HG02623 (cell line): ENCODE results near the gene ADCY3.
"Not testable (repeated sequence)": the region's sequence is repeated elsewhere in the genome, so short reads cannot be mapped to it uniquely, and the experiment has no call there.

Source experiments
- ATAC-seq: cut with Tn5 transposase; IDR thresholded peaks from one replicate; pipeline ENCODE4 v1.9.1; 2021; ENCODE audit warnings: moderate library complexity; ENCODE audit not compliant: unreplicated experiment

ADCY3 gene

GRCh38 chr2:24816884-24817283, 103.2 kb downstream of the ADCY3 start:
- no peak for ATAC-seq

- ATAC-seq, result no peak
These were observed 103.6 kb downstream of the ADCY3 start for GRCh38 chr2:24816404-24816803.

DNA sequence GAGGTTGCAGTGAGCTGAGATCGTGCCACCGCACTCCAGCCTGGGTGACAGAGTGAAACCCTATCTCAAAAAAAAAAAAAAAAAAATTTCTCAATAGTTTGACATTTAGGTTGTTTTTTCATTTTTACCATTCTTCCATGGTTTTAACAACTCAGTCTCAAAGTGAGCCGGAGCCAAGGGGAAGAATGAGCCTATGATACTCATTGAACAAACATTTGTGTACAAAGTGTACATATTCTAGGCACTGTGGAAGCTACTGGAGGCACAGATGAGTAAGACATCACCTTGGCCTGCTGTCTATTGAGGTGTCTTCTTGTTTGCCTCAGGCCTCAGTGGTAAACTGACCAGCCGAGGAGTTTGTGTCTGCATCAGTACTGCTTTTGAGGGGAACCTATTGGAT, 104.9 kb downstream of the ADCY3 start:
- no peak for ATAC-seq

DNA sequence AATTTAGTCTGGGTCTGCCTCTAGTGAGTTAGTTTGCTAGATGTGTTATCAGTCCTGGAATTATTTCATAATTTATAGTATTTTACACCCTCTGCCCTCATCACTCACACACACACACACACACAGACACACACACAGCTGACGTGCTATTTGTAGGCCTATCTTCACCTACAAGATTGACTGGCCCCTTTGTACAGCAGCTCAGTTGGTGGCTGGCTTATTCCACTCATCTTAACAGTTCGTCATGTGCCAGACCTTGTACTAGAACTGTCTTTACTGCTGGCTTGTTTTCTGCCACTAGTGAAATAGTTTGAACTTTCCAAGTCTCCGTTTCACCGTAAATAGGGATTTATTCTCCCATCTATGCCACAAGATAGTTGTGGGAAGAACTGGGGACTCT, 105.5 kb downstream of the ADCY3 start:
- no peak for ATAC-seq

DNA sequence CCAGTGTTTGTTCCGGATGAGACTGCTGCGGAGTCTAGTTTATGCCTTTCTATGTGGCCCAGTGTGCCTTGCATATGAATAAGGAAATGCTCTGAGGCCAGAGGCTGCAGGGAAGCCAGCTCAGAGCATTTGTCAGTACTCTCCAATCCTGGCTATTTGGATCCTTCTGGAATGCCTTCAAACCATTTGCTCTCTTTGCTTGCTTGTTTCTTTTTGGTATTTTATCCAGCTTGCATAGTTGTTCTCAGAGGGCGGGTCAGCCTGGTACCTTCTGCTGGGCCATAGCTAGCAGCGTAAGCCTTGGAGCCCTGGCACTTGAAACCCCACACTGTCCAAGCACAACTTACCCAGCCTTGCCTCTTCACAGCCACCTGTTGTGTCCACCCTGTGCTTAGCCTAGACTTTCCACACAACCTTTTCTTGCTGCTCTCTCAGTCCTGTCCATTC, 106.3 kb downstream of the ADCY3 start:
- ATAC-seq, result no peak

DNA sequence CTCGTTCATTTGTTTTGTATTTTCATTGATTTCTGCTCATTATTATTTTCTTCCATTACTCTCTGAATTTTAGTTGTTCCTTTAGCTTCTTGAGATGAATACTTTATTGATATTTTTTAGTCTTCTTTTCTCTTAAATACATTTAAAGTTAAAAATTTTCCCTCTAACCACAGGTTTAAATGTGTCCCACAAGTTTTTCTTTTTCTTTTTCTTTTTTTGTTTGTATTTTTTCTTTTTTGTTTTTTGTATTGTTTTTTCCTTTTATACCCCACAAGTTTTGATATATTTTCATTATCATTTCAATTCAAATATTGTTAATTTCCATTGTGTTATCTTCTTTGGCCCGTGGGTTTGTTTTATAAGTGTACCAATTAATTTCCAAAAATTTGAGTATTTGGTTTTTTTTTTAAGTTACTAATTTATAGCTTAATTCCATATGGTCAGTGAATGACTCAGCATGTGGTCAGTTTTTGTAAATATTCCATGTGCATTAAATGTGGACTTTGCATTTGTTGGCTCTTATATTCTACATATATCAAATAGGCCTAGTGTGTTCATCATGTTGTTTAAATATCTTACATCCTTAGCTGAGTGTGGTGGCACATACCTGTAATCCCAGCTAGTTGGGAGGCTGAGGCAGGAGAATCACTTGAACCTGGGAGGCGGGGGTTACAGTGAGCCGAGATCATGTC, 110.6 kb downstream of the ADCY3 start:
- no peak for ATAC-seq

- no peak for ATAC-seq
These were observed 113.4 kb downstream of the ADCY3 start for GRCh38 chr2:24806661-24807036.

DNA sequence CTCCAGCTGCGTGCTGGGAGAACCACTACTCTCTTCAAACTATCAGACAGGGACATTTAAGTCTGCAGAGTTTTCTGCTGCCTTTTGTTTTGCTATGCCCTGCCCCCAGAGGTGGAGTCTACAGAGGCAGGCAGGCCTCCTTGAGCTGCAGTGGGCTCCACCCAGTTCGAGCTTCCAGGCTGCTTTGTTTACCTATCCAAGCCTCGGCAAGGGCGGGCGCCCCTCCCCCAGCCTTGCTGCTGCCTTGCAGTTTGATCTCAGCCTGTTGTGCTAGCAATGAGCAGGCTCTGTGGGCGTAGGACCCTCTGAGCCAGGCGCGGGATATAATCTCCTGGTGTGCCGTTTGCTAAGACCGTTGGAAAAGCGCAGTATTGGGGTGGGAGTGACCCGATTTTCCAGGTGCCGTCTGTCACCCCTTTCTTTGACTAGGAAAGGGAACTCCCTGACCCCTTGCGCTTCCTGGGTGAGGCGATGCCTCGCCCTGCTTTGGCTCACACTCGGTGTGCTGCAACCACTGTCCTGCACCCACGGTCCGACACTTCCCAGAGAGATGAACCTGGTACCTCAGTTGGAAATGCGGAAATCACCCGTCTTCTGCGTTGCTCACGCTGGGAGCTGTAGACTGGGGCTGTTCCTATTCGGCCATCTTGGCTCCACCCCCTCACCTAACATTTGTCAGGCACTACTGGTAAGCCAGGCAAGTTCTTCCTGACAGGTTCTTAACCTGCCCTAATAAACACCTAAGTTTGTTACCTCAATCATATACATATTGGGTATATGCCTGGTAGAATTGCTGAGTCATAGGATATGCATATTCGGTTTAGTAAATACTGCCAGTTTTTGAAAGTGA, 114.0 kb downstream of the ADCY3 start:
- not testable (repeated sequence) for ATAC-seq

- not testable (repeated sequence) for ATAC-seq
These were observed 119.5 kb downstream of the ADCY3 start for GRCh38 chr2:24800487-24800886.

- no peak for ATAC-seq
These were observed 122.4 kb downstream of the ADCY3 start for GRCh38 chr2:24797644-24798043.

DNA sequence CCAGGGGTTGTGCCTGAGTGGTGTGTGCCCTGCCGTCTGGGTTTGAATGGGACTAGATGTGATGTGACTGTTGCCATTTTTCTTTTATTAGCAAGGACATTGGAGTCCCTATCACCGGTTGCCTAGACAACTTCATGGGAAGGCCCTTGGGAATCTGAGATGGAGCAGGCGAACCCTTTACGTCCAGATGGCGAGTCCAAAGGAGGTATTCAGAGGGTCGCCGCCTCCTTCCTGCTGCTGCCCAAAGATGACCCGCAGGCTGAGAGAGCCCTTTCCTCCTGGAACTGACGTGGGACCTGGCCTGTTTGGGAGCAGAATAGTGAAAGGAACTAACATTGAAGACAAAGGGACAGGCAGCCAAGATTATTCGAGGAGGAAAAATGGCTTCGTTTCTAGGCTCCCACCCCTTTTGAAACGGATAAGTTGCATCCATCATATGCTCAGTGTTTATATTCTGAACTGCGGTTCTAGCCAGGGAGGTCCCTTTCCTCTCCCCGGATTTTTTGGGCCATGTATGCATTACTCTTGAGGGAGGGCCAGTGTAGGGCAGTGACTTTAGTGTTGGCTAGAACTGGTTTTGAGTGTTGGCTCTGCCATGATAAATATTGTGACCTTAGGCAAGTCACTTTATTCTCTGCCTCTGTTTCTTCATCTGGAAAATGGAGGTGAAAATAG, 126.1 kb downstream of the ADCY3 start:
- no peak for ATAC-seq

DNA sequence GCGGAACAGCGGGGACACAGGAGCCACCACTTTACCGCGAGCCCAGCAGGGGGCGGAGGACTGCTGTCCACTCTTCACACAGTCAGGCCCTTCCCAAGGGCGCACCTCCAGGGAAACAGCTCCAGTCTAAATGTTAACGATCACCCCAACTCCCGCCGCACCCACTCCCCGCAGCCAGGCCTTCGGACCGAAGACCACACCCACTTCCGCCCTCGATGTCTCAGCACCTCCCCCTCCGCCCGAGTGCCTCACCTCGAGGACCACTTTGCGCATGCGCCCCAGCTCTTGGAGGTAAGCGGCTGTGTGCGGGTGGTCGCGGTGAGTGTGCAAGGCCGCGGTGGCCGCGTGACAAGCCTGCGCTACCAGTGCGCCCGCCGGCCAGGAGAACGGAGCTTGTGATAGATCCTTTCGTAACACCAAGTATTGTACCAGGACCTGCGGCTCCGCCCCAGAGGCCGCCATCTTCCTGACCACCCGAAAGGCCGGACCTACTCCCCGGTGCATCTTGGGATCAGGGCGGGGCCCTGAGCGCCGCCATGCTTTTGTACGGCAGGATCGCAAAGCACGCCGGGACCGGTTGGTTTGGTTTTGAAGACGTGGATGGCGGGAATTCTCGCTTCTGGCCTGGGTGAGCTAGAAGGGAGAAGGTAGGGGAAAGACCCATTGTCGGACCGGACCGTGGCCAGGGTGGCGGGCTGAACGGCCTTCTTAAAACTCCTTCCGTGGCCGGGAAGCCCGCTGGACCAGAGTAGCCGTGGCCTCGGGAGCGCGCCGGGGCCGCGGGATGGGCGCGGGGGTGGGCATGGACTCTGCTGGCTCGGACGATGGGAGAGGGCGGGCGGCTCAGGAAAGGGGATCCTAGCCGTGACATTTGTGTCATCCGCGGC, 126.9 kb downstream of the ADCY3 start, which contains the start of the genes CENPO and PTRHD1:
CENPO (plus strand) TSS at position 552 of the 887 bp plus-strand sequence. CDS start 495 bp downstream, outside the sequence.
PTRHD1 (minus strand) TSS at position 518 of the 887 bp plus-strand sequence; CDS start at position 504, 14 bp downstream.
- ATAC-seq, result peak; percentile 90

DNA sequence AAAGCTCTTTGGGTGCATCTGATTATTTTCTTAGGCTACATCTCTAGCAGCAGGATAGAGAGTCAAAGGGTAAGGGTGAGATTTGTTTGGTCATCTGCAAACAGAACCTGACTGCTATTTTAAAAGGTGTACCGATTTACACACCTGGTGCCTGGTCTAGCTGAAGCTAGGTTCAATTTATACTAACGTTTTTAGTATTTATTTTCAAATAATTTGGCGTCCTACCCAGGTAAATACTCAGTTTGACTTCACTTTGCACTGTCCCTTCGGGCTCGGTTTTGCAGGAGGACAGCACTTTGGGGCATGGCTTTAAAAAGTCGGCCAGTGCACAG, 127.5 kb downstream of the ADCY3 start:
- ATAC-seq, result no peak

- ATAC-seq, result no peak
These were observed 128.6 kb downstream of the ADCY3 start for GRCh38 chr2:24791452-24791851.

- no peak for ATAC-seq
These were observed 131.2 kb downstream of the ADCY3 start for GRCh38 chr2:24788816-24789215.

- no peak for ATAC-seq
These were observed 132.5 kb downstream of the ADCY3 start for GRCh38 chr2:24787532-24787931.

DNA sequence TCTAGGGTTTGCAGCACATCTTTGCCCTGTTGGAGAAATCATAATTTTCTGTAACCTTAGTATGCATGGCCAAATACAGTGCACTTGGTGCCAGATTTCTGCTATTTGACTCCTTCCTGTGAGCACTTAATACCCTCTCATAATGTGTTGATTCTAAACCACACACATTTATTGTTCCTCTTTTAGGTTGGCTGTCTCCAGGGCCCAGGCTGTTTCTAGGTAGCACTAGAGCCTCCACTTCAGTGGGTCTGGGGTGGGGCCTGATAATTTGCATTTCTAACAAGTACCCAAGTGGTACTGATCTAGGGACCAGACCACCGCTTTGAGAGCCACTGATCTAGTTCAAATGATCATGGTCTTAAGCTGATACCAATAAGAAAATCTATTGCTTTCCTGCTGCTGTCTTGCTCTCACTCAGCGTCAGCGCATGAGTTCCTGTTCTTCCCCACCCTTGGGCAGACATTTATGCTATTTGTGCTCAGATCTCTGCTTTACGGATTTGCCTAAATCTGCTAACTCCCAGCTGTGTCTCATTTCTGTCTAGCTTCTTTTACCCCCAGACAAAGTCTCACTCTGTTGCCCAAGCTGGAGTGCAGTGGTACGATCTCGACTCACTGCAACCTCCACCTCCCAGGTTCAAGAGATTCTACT, 134.2 kb downstream of the ADCY3 start:
- peak; percentile 75 for ATAC-seq

DNA sequence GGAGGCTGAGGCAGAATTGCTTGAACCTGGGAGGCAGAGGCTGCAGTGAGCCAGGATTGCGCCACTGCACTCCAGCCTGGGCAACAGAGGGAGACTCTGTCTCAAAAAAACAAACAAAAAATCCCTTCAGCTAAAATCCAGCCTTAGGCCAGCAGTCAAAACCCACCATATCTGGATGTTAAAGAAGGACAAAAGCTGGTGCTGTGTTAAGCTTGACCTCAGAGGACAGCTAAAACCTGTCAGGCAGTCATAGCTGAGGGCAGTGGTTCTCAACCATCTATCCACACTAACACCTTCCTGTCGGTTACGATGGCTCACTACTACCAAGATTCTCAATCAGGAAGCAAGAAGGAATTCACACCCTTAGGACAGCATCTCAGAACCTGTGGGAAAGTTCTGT, 136.4 kb downstream of the ADCY3 start:
- no peak for ATAC-seq

DNA sequence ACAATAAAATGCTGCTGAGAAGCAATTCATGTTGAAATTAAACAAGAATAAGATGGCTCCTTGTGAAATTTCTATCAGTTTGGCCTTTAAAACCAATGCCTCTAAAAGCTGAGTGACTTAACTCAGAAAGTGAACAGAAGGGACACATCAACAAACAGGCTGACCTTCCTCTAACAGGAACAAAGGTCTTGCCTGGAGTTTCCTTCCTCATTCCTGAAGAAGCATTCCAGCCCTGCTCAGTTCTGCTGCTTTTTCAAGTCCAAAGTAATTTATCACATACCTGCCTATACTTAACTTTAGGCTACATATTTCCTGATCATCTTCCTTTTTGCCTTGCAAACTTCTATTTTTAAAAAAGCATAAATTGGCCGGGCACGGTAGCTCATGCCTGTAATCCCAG, 140.9 kb downstream of the ADCY3 start:
- no peak for ATAC-seq

GRCh38 chr2:24774373-24774772, 145.7 kb downstream of the ADCY3 start:
- no peak for ATAC-seq
